Brain microvascular endothelial cell (primary cell): ENCODE measurements around the gene HMGCLL1.

ENCODE experiments used
- DNase-seq: peaks from one replicate; pipeline ENCODE4 v3.0.0-alpha.2; 2020
- H3K27ac ChIP-seq: fragments of 250-450 bp; sonication (Bioruptor Pico); 2 replicates; pipeline ENCODE4 v1.5.1; 2020; ENCODE audit warnings: mild to moderate bottlenecking, moderate library complexity
- H3K27me3 ChIP-seq: fragments of 250-450 bp; sonication (Bioruptor Pico); replicated peaks from 2 replicates; pipeline ENCODE4 v1.5.1; 2020; ENCODE audit warnings: mild to moderate bottlenecking
- H3K36me3 ChIP-seq: fragments of 250-450 bp; sonication (Bioruptor Pico); replicated peaks from 2 replicates; pipeline ENCODE4 v1.5.1; 2020; ENCODE audit warnings: mild to moderate bottlenecking
- H3K4me3 ChIP-seq: 2 replicates; pipeline ENCODE4 v1.5.1; 2011; ENCODE audit warnings: low read depth, mild to moderate bottlenecking, control low read depth, low read length, moderate library complexity
- CTCF ChIP-seq: IDR thresholded peaks from 2 replicates; pipeline ENCODE4 v1.5.1; 2011; ENCODE audit warnings: low read depth, mild to moderate bottlenecking, moderate library complexity, low read length, control low read depth, inconsistent platforms; ENCODE audit errors: missing control alignments
- in situ Hi-C: cut with HindIII; loops from 2 replicates; pipeline ENCODE4 v1.10.0; 2017; ENCODE audit warnings: low sequenced_read_pairs, low pct_ligation_motif_present

The HMGCLL1 gene

GRCh38 chr6:55530931-55531330 is 48.1 kb downstream of the HMGCLL1 start:
- no peak overlapping the region for H3K27ac ChIP-seq
- in situ Hi-C loops, result no loop called here
- TF ChIP-seq CTCF, result no peak

GRCh38 chr6:55528624-55529023 is 50.4 kb downstream of the HMGCLL1 start:
- DNase-seq, result peak; percentile 35
- TF ChIP-seq CTCF, result peak; percentile 52
- no peaks in the 10 kb centered on the region for H3K27me3 ChIP-seq
- H3K4me3 ChIP-seq, result no peak overlapping the region
- H3K36me3 ChIP-seq, result no peaks in the 10 kb centered on the region
- H3K27ac ChIP-seq, result no peak overlapping the region
- in situ Hi-C loops, result no loop called here

More at GRCh38 chr6:55530931-55531330, 48.1 kb downstream of the HMGCLL1 start:
- Histone ChIP-seq H3K27me3 (no peaks in the 10 kb centered on the region), H3K4me3 (no peak overlapping the region), H3K36me3 (no peaks in the 10 kb centered on the region)
- DNase-seq, result no peak

GRCh38 chr6:55524441-55524840 is 54.6 kb downstream of the HMGCLL1 start:
- in situ Hi-C loops, result no loop called here
- TF ChIP-seq CTCF, result no peak
- no peaks in the 10 kb centered on the region for H3K36me3 ChIP-seq
- H3K4me3 ChIP-seq, result no peak overlapping the region
- no peaks in the 10 kb centered on the region for H3K27me3 ChIP-seq
- no peak overlapping the region for H3K27ac ChIP-seq
- no peak for DNase-seq

GRCh38 chr6:55518529-55519060 is 60.4 kb downstream of the HMGCLL1 start:
- TF ChIP-seq CTCF, result no peak
- H3K27ac ChIP-seq, result no peak overlapping the region
- H3K4me3 ChIP-seq, result no peak overlapping the region
- in situ Hi-C loops, result no loop called here
- no peaks in the 10 kb centered on the region for H3K27me3 ChIP-seq
- H3K36me3 ChIP-seq, result no peaks in the 10 kb centered on the region
- no peak for DNase-seq

GRCh38 chr6:55516736-55517135 is 62.3 kb downstream of the HMGCLL1 start:
- no peak for TF ChIP-seq CTCF
- no peaks in the 10 kb centered on the region for H3K36me3 ChIP-seq
- H3K27ac ChIP-seq, result no peak overlapping the region
- no peak overlapping the region for H3K4me3 ChIP-seq
- no peak for DNase-seq
- H3K27me3 ChIP-seq, result no peaks in the 10 kb centered on the region
- in situ Hi-C loops, result no loop called here

GRCh38 chr6:55512904-55513303 is 66.1 kb downstream of the HMGCLL1 start:
- Histone ChIP-seq H3K36me3 (no peaks in the 10 kb centered on the region), H3K27ac (no peak overlapping the region), H3K4me3 (no peak overlapping the region), H3K27me3 (no peaks in the 10 kb centered on the region)
- no peak for DNase-seq
- no peak for TF ChIP-seq CTCF
- in situ Hi-C loops, result no loop called here
